Fibroblast of skin of back (primary cell): ENCODE measurements around the gene DIO3.
"Not testable (repeated sequence)": the region's sequence is repeated elsewhere in the genome, so short reads cannot be mapped to it uniquely, and the experiment has no call there.

Source experiments
- DNase-seq: peaks from one replicate; pipeline ENCODE4 v3.0.0-alpha.2; 2013

The DIO3 gene

GRCh38 chr14:101559624-101560533, 1.4 kb upstream of the DIO3 start:
- no peak for DNase-seq

- no peak for DNase-seq
These were observed 671 bp upstream of the DIO3 start for GRCh38 chr14:101560534-101561113.

- DNase-seq = no peak
These were observed 699 bp downstream of the DIO3 start for GRCh38 chr14:101561897-101562490.

GRCh38 chr14:101562659-101563351, 1.5 kb downstream of the DIO3 start:
- no peak for DNase-seq

- DNase-seq = no peak
These were observed 2.0 kb downstream of the DIO3 start for GRCh38 chr14:101563352-101563653.

GRCh38 chr14:101563654-101564443, 2.6 kb downstream of the DIO3 start:
- DNase-seq = no peak

GRCh38 chr14:101564444-101564776, 3.1 kb downstream of the DIO3 start:
- DNase-seq = no peak

- no peak for DNase-seq
These were observed 3.8 kb downstream of the DIO3 start for GRCh38 chr14:101564819-101565698.

GRCh38 chr14:101567252-101567651, 6.0 kb downstream of the DIO3 start:
- DNase-seq = no peak

- DNase-seq = no peak
These were observed 9.7 kb downstream of the DIO3 start for GRCh38 chr14:101571004-101571403.

GRCh38 chr14:101572526-101572925, 11.2 kb downstream of the DIO3 start:
- DNase-seq = not testable (repeated sequence)

- no peak for DNase-seq
These were observed 12.0 kb downstream of the DIO3 start for GRCh38 chr14:101573289-101573688.

- DNase-seq = no peak
These were observed 14.3 kb downstream of the DIO3 start for GRCh38 chr14:101575581-101575980.

GRCh38 chr14:101577221-101577909, 16.1 kb downstream of the DIO3 start:
- no peak for DNase-seq

- DNase-seq = no peak
These were observed 17.2 kb downstream of the DIO3 start for GRCh38 chr14:101578489-101578888.

GRCh38 chr14:101579372-101580080, 18.2 kb downstream of the DIO3 start:
- no peak for DNase-seq

GRCh38 chr14:101581806-101582205, 20.5 kb downstream of the DIO3 start:
- no peak for DNase-seq

GRCh38 chr14:101582294-101582693, 21.0 kb downstream of the DIO3 start:
- DNase-seq = no peak

GRCh38 chr14:101583006-101583714, 21.9 kb downstream of the DIO3 start:
- DNase-seq = no peak

- DNase-seq = no peak
These were observed 22.4 kb downstream of the DIO3 start for GRCh38 chr14:101583715-101584054.
